ENCODE data around the gene TMOD4. TPM values are rescaled to one million over a fixed set of nuclear protein-coding genes. Genes with fewer than 3 reads are reported as not detected.

Gene TMOD4
- not detected for total RNA-seq

GRCh38 chr1:151175863-151176262, at the start of gene TMOD4:
TMOD4 (minus strand) TSS chr1:151175981; CDS start chr1:151174875, 1,106 bp downstream.
- no peak within 1 kb of the TSS for H3K27ac ChIP-seq
- intact Hi-C loops (cut with DNase I; ENCODE audit: low total_unique reads), result no loop called here
- no peaks in the 10 kb centered on the region for H3K27me3 ChIP-seq
- no peaks in the 10 kb centered on the region for H3K4me1 ChIP-seq
- DNase-seq, result no peak
- 25 to 67% methylated on average over 1 to 4 of the region's 4 CpGs for WGBS, 2 donors (ENCODE audit: low coverage in 1 of 2)
- H3K4me3 ChIP-seq, result no peak within 1 kb of the TSS
- in situ Hi-C loops (cut with MboI; ENCODE audit: low pct_ligation_motif_present in 1 of 4, low pct_unique_long_range_greater_than_20kb in 1 of 4, low sequenced_read_pairs in 3 of 4), result no loop called here
- peaks cover 0 to 49% (median 24%) of the 10 kb centered on the region in 4 donors for H3K36me3 ChIP-seq
- no peaks in the 10 kb centered on the region for H3K9me3 ChIP-seq
- TF ChIP-seq, protein P1, sequence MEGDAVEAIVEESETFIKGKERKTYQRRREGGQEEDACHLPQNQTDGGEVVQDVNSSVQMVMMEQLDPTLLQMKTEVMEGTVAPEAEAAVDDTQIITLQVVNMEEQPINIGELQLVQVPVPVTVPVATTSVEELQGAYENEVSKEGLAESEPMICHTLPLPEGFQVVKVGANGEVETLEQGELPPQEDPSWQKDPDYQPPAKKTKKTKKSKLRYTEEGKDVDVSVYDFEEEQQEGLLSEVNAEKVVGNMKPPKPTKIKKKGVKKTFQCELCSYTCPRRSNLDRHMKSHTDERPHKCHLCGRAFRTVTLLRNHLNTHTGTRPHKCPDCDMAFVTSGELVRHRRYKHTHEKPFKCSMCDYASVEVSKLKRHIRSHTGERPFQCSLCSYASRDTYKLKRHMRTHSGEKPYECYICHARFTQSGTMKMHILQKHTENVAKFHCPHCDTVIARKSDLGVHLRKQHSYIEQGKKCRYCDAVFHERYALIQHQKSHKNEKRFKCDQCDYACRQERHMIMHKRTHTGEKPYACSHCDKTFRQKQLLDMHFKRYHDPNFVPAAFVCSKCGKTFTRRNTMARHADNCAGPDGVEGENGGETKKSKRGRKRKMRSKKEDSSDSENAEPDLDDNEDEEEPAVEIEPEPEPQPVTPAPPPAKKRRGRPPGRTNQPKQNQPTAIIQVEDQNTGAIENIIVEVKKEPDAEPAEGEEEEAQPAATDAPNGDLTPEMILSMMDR (IDR thresholded peaks at IDR 0.05), result peak in 4 of 5 experiments; percentile 18 to 38 (median 35)
- no peak for TF ChIP-seq EP300 (IDR thresholded peaks at IDR 0.05; ENCODE audit: low read depth)
- TF ChIP-seq POLR2A (IDR thresholded peaks at IDR 0.05), result no peak
- TF ChIP-seq POLR2AphosphoS5 (IDR thresholded peaks at IDR 0.05), result no peak

DNA sequence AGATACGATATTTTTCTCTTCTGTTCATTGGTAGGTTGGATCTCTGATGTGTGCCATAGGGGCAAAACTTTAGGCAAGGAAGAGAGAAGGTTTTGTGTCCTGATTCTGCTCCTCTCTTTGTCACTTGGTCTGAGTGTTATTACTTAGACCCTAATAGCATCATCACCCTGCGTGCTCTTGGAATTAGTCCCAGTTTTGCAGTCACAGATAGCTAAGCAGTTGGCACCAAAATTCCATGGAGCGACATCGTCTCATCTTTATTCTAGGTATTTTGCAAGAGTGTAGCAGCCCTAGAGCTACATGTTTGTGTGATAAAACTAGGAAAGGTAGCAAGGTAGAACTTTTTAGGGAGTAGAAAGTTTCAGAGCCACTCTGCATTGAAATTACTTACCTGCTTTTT, 46.3 kb upstream of the TMOD4 start:
- no peaks in the 10 kb centered on the region for H3K9me3 ChIP-seq
- peaks cover 0 to 12% (median 2%) of the 10 kb centered on the region in 4 donors for H3K36me3 ChIP-seq
- H3K27ac ChIP-seq, result no peak overlapping the region
- H3K4me1 ChIP-seq, result peaks cover 0 to 5% (median 2%) of the 10 kb centered on the region in 4 donors
- no peaks in the 10 kb centered on the region for H3K27me3 ChIP-seq
- DNase-seq, result no peak
- intact Hi-C loops (cut with DNase I; ENCODE audit: low total_unique reads), result no loop called here
- in situ Hi-C loops (cut with MboI; ENCODE audit: low pct_ligation_motif_present in 1 of 4, low pct_unique_long_range_greater_than_20kb in 1 of 4, low sequenced_read_pairs in 3 of 4), result no loop called here
- H3K4me3 ChIP-seq, result no peak overlapping the region
- 91 to 93% methylated on average over 4 of the region's 4 CpGs for WGBS, 2 donors (ENCODE audit: low coverage in 1 of 2)
- no peak for TF ChIP-seq EP300 (IDR thresholded peaks at IDR 0.05; ENCODE audit: low read depth)
- TF ChIP-seq POLR2AphosphoS5 (IDR thresholded peaks at IDR 0.05), result no peak
- TF ChIP-seq, protein P1 (IDR thresholded peaks at IDR 0.05), result no peak
- no peak for TF ChIP-seq POLR2A (IDR thresholded peaks at IDR 0.05)

DNA sequence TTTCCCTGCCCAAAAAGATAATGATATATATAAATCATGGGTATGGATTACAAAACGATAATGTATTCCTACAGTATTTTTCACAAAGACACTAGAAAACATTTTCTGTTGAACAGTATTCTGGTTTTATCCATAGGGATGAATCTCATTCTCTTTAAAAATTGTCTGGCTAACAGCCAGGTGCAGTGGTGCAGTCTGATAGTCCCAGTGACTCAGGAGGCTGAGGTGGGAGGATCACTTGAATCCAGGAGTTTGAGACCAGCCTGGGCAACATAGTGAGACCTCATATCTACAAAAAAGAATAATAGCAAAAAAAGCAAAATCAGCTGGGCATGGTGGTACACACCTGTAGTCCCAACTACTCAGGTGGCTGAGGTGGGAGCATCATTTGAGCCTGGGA, 45.8 kb upstream of the TMOD4 start:
- TF ChIP-seq, protein P1 (IDR thresholded peaks at IDR 0.05), result no peak
- TF ChIP-seq EP300 (IDR thresholded peaks at IDR 0.05; ENCODE audit: low read depth), result no peak
- no peak for TF ChIP-seq POLR2AphosphoS5 (IDR thresholded peaks at IDR 0.05)
- no peak for TF ChIP-seq POLR2A (IDR thresholded peaks at IDR 0.05)
- Histone ChIP-seq H3K36me3 (peaks cover 0 to 8% (median 2%) of the 10 kb centered on the region in 4 donors), H3K9me3 (no peaks in the 10 kb centered on the region), H3K4me1 (peaks cover 0 to 5% (median 2%) of the 10 kb centered on the region in 4 donors), H3K4me3 (no peak overlapping the region), H3K27ac (no peak overlapping the region), H3K27me3 (no peaks in the 10 kb centered on the region)
- intact Hi-C loops (cut with DNase I; ENCODE audit: low total_unique reads) (no loop called here), in situ Hi-C loops (cut with MboI; ENCODE audit: low pct_ligation_motif_present in 1 of 4, low pct_unique_long_range_greater_than_20kb in 1 of 4, low sequenced_read_pairs in 3 of 4) (no loop called here)
- DNase-seq, result no peak
- WGBS, 2 donors (ENCODE audit: low coverage in 1 of 2), result 90 to 95% methylated on average over 1 of the region's 1 CpG

DNA sequence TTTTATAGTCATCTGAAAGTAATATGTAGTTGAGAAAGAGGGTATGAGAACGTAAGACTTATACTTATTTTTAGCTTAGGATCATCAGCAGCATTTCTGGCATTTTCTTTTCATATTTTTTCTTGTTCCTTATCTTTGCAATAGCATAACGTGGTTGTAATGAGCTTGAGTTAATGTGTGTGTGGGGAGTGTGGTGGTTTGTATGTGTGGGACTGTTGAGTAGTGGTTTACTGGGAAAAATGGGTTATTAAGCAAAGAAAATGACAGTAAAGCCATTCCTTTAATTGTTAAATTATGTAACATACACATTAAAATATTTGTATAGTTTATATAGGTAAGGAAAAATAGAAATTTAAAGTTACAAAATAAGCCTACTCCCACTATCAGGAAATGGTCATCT, 37.8 kb upstream of the TMOD4 start:
- Histone ChIP-seq H3K9me3 (no peaks in the 10 kb centered on the region), H3K4me3 (no peak overlapping the region), H3K36me3 (peaks cover 0 to 7% (median 0%) of the 10 kb centered on the region in 4 donors), H3K27ac (no peak overlapping the region), H3K4me1 (peaks cover 0 to 8% (median 0%) of the 10 kb centered on the region in 4 donors), H3K27me3 (no peaks in the 10 kb centered on the region)
- 29 to 42% methylated on average over 2 of the region's 2 CpGs for WGBS, 2 donors (ENCODE audit: low coverage in 1 of 2)
- intact Hi-C loops (cut with DNase I; ENCODE audit: low total_unique reads), result loop anchor here (5.0 kb wide), 1 partner anchor 1141 kb away; no protein-coding TSS in a partner anchor
- in situ Hi-C loops (cut with MboI; ENCODE audit: low pct_ligation_motif_present in 1 of 4, low pct_unique_long_range_greater_than_20kb in 1 of 4, low sequenced_read_pairs in 3 of 4), result no loop called here
- TF ChIP-seq EP300 (IDR thresholded peaks at IDR 0.05; ENCODE audit: low read depth), result no peak
- TF ChIP-seq POLR2AphosphoS5 (IDR thresholded peaks at IDR 0.05), result no peak
- TF ChIP-seq, protein P1 (IDR thresholded peaks at IDR 0.05), result no peak
- no peak for TF ChIP-seq POLR2A (IDR thresholded peaks at IDR 0.05)
- DNase-seq, result no peak

All from transverse colon (tissue), 4 donors.